Measurements from ENCODE around the gene COL18A1. TPM values are rescaled to one million over a fixed set of nuclear protein-coding genes. Genes with fewer than 3 reads are reported as not detected.

The COL18A1 gene
- total RNA-seq, 1 experiment from 2014 or later = 77.0 TPM

DNA sequence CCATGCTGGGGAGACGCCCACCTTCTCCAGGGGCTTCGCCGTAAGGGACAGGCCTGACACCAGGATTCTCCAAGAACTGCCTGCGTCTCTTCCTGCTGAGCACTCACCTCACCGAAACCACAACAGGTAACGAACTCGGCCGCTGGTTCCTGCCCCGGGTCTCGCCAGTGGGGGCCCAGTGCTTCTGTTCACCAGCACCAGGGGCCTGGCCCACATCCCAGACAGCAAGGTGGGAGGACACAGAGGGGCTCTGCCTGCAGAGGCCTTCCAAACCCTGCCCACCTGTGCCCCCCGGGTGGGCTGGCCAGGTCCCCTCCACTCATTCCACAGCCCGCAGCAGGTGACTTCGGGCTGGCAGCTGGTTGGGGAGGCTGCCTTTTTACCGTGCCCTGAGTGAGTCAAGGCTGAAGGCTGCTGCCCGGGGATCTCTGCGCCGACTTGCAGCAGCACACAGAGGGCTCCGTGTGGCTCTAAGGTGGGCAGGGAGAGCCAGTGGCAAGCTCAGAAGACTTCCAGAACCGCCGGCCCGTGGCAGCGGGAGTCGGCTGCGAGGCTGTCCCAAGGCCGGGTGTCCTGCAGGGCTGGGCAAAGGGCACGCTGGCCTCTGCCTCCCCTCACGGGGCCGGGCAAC is 14.7 kb upstream of the COL18A1 start:
- H3K9me3 ChIP-seq (ENCODE audit: low read length) = no peaks in the 10 kb centered on the region
- no peaks in the 10 kb centered on the region for H3K9me2 ChIP-seq (replicated peaks; ENCODE audit: low read length)
- H3K27me3 ChIP-seq (ENCODE audit: low read length) = no peaks in the 10 kb centered on the region
- H2AFZ ChIP-seq (ENCODE audit: low read length) = no peak overlapping the region
- H4K20me1 ChIP-seq (ENCODE audit: low read length) = no peaks in the 10 kb centered on the region
- H3K79me2 ChIP-seq (ENCODE audit: low read length) = no peaks in the 10 kb centered on the region
- H3F3A ChIP-seq (ENCODE audit: low read length, unreplicated experiment) = no peaks in the 10 kb centered on the region
- TF ChIP-seq EZH2phosphoT487 (IDR thresholded peaks at IDR 0.05; ENCODE audit: borderline replicate concordance, low read length) (no peak), EZH2 (IDR thresholded peaks at IDR 0.05; ENCODE audit: low read length, unreplicated experiment) (no peak)
- TF ChIP-seq, protein P1, sequence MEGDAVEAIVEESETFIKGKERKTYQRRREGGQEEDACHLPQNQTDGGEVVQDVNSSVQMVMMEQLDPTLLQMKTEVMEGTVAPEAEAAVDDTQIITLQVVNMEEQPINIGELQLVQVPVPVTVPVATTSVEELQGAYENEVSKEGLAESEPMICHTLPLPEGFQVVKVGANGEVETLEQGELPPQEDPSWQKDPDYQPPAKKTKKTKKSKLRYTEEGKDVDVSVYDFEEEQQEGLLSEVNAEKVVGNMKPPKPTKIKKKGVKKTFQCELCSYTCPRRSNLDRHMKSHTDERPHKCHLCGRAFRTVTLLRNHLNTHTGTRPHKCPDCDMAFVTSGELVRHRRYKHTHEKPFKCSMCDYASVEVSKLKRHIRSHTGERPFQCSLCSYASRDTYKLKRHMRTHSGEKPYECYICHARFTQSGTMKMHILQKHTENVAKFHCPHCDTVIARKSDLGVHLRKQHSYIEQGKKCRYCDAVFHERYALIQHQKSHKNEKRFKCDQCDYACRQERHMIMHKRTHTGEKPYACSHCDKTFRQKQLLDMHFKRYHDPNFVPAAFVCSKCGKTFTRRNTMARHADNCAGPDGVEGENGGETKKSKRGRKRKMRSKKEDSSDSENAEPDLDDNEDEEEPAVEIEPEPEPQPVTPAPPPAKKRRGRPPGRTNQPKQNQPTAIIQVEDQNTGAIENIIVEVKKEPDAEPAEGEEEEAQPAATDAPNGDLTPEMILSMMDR (conservative IDR thresholded peaks at IDR 0.05; ENCODE audit: low read depth, low read length) = no peak
- no peak overlapping the region for H3K27ac ChIP-seq (ENCODE audit: low read length)
- CTCF ChIA-PET = no interaction called here
- H3K4me2 ChIP-seq (ENCODE audit: low read length) = no peak overlapping the region
- no TSS peak for BruUV-seq (replicated peaks)
- no peak overlapping the region for H3K9ac ChIP-seq (ENCODE audit: low read length)
- ATAC-seq (no peak), DNase-seq (no peak)
- POLR2A ChIA-PET (ENCODE audit: unreplicated experiment) = no interaction called here
- intact Hi-C loops (cut with micrococcal nuclease) = no loop called here
- no peaks in the 10 kb centered on the region for H3K36me3 ChIP-seq (ENCODE audit: low read depth, low read length)
- no peak overlapping the region for H3K4me3 ChIP-seq (ENCODE audit: low read length)
- peaks cover 15% of the 10 kb centered on the region for H3K4me1 ChIP-seq (ENCODE audit: insufficient read depth, low read length)

DNA sequence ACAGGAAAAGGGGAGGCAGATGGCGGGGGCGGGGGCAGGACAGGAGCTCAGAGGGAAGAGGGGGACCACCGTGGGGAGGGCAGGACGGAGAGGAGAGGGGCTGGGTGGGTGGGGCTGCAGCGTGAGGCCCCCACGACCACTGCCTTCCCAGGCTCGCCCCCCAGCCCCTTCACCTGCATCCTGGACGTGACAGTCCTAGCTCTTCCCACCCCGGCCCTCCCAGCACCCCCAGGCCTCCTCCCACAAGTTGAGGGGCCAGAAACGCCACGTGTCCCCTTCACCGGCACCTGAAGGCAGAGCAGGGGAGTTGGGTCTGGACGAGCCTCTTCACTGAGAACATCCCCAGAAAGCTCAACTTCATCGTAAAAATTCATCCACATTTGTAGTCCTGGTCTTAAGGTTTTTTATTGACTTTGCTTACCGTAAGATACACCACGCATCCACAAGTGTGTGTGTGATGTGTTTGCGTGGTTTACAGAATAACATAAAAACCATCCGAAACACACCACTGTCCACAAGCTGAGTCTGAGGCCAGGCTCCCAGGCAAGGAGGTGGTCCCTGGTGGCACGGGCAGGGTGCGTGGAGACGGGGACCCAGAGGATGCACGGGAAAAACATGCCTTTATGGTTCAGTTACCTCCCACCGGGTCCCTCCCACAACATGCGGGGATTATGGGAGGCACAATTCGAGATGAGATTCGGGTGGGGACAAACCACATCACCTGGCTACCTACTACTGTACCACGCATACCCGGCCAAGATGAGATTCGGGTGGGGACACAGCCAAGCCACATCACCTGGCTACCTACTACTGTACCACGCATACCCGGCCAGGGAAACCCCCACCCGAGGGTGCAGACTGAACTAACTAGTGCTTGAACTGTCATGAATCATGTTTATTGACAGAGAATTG is 13.9 kb upstream of the COL18A1 start:
- Histone ChIP-seq H3K9me3 (ENCODE audit: low read length) (no peaks in the 10 kb centered on the region), H3K9me2 (replicated peaks; ENCODE audit: low read length) (no peaks in the 10 kb centered on the region), H3K4me2 (ENCODE audit: low read length) (no peak overlapping the region), H2AFZ (ENCODE audit: low read length) (no peak overlapping the region), H3K9ac (ENCODE audit: low read length) (no peak overlapping the region), H3K79me2 (ENCODE audit: low read length) (no peaks in the 10 kb centered on the region), H3K36me3 (ENCODE audit: low read depth, low read length) (no peaks in the 10 kb centered on the region), H3K4me1 (ENCODE audit: insufficient read depth, low read length) (peaks cover 15% of the 10 kb centered on the region), H4K20me1 (ENCODE audit: low read length) (no peaks in the 10 kb centered on the region), H3F3A (ENCODE audit: low read length, unreplicated experiment) (no peaks in the 10 kb centered on the region), H3K27ac (ENCODE audit: low read length) (no peak overlapping the region), H3K27me3 (ENCODE audit: low read length) (no peaks in the 10 kb centered on the region), H3K4me3 (ENCODE audit: low read length) (no peak overlapping the region)
- CTCF ChIA-PET = no interaction called here
- BruUV-seq (replicated peaks) = no TSS peak
- DNase-seq = no peak
- TF ChIP-seq, protein P1 (conservative IDR thresholded peaks at IDR 0.05; ENCODE audit: low read depth, low read length) = no peak
- TF ChIP-seq EZH2phosphoT487 (IDR thresholded peaks at IDR 0.05; ENCODE audit: borderline replicate concordance, low read length) = no peak
- TF ChIP-seq EZH2 (IDR thresholded peaks at IDR 0.05; ENCODE audit: low read length, unreplicated experiment) = no peak
- POLR2A ChIA-PET (ENCODE audit: unreplicated experiment) = no interaction called here
- no peak for ATAC-seq
- intact Hi-C loops (cut with micrococcal nuclease) = no loop called here
